ENCODE data around the gene PTPN1.
A peak's percentile ranks its signal among the peaks of the same experiment; 100 is the strongest.
"Not testable (repeated sequence)": the region's sequence is repeated elsewhere in the genome, so short reads cannot be mapped to it uniquely, and the experiment has no call there.

PTPN1 gene

GRCh38 chr20:50534567-50534966, 24.4 kb downstream of the PTPN1 start:
- no peak for DNase-seq

- no peak for DNase-seq
Measured at GRCh38 chr20:50535162-50535561, 25.0 kb downstream of the PTPN1 start.

GRCh38 chr20:50536333-50536732, 26.1 kb downstream of the PTPN1 start:
- DNase-seq: no peak

- DNase-seq: no peak
Measured at GRCh38 chr20:50537546-50538201, 27.5 kb downstream of the PTPN1 start.

GRCh38 chr20:50538276-50538675, 28.1 kb downstream of the PTPN1 start:
- DNase-seq: no peak

- not testable (repeated sequence) for DNase-seq
Measured at GRCh38 chr20:50539798-50540197, 29.6 kb downstream of the PTPN1 start.

GRCh38 chr20:50540620-50541605, 30.7 kb downstream of the PTPN1 start:
- no peak for DNase-seq

- no peak for DNase-seq
Measured at GRCh38 chr20:50541606-50542041, 31.4 kb downstream of the PTPN1 start.

GRCh38 chr20:50543326-50543725, 33.1 kb downstream of the PTPN1 start:
- no peak for DNase-seq

- DNase-seq: no peak
Measured at GRCh38 chr20:50545126-50545525, 34.9 kb downstream of the PTPN1 start.

- DNase-seq: no peak
Measured at GRCh38 chr20:50546729-50547314, 36.6 kb downstream of the PTPN1 start.

GRCh38 chr20:50547964-50548363, 37.8 kb downstream of the PTPN1 start:
- no peak for DNase-seq

- DNase-seq: peak; percentile 15
Measured at GRCh38 chr20:50548396-50548795, 38.2 kb downstream of the PTPN1 start.

- DNase-seq: no peak
Measured at GRCh38 chr20:50550531-50550930, 40.3 kb downstream of the PTPN1 start.

- no peak for DNase-seq
Measured at GRCh38 chr20:50551288-50551687, 41.1 kb downstream of the PTPN1 start.

GRCh38 chr20:50552979-50553378, 42.8 kb downstream of the PTPN1 start:
- DNase-seq: no peak

- DNase-seq: no peak
Measured at GRCh38 chr20:50554694-50555579, 44.8 kb downstream of the PTPN1 start.

GRCh38 chr20:50555662-50556061, 45.5 kb downstream of the PTPN1 start:
- DNase-seq: no peak

GRCh38 chr20:50557549-50558134, 47.5 kb downstream of the PTPN1 start:
- no peak for DNase-seq

GRCh38 chr20:50558483-50558925, 48.3 kb downstream of the PTPN1 start:
- DNase-seq: no peak

GRCh38 chr20:50559149-50559548, 49.0 kb downstream of the PTPN1 start:
- DNase-seq: no peak

Measured in NCI-H69 (cell line).